Kidney (tissue), 14 donors: ENCODE data around the gene SLFN5. TPM values are rescaled to one million over a fixed set of nuclear protein-coding genes. Genes with fewer than 3 reads are reported as not detected.
A peak's percentile ranks its signal among the peaks of the same experiment; 100 is the strongest.

Experiments used
- DNase-seq, 5 donors: peaks; one replicate each; pipeline ENCODE4 v3.0.0-alpha.2; 2013 to 2020
- FAIRE-seq: peaks from 2 replicates; lab custom pipeline; 2012; peaks lifted over from hg19 to GRCh38; lab: Jason Lieb, UNC
- H3K27ac ChIP-seq, 2 donors: one replicate each; pipeline ENCODE4 v1.7.0; 2013; ENCODE audit warnings: low read depth in 2 of 2, low read length in 2 of 2, inconsistent platforms in 1 of 2
- H3K27me3 ChIP-seq: one replicate; pipeline ENCODE4 v1.7.1; 2013; ENCODE audit warnings: low read length, inconsistent platforms; ENCODE audit not compliant: control insufficient read depth, insufficient read depth
- H3K36me3 ChIP-seq, 3 donors: one replicate each; pipeline versions ENCODE4 v1.7.0 to v1.7.1; 2013; ENCODE audit warnings: low read length in 3 of 3, control low read depth in 1 of 3, inconsistent platforms in 1 of 3; ENCODE audit not compliant: insufficient read depth in 3 of 3, control insufficient read depth in 2 of 3
- H3K4me1 ChIP-seq, 3 donors: one replicate each; pipeline versions ENCODE4 v1.7.0 to v1.7.1; 2013; ENCODE audit warnings: low read length in 3 of 3, inconsistent platforms in 1 of 3, low read depth in 1 of 3; ENCODE audit not compliant: control insufficient read depth in 2 of 3, insufficient read depth in 2 of 3
- H3K4me3 ChIP-seq, 3 donors: one replicate each; pipeline versions ENCODE4 v1.7.0 to v1.8.1; 2013; ENCODE audit warnings: low read length in 3 of 3, control low read depth in 1 of 3, inconsistent platforms in 1 of 3
- H3K9ac ChIP-seq, 3 donors: one replicate each; pipeline versions ENCODE4 v1.7.0 to v1.7.1; 2013; ENCODE audit warnings: low read length in 3 of 3, control low read depth in 1 of 3, inconsistent platforms in 1 of 3
- H3K9me3 ChIP-seq, 3 donors: one replicate each; pipeline versions ENCODE4 v1.7.0 to v1.7.1; 2013; ENCODE audit warnings: low read length in 3 of 3, control low read depth in 1 of 3, inconsistent platforms in 1 of 3; ENCODE audit not compliant: control insufficient read depth in 2 of 3, insufficient read depth in 1 of 3
- intact Hi-C: fragments of 100-400 bp; cut with DNase I; formaldehyde crosslinking; loops from one replicate; pipeline ENCODE4 v1.11.1; 2022
- polyA plus RNA-seq: library from polyadenylated mRNA; stranded (reverse); fragments of 350-450 nt; fragmentation: Illumina TruSeq; extraction: RNeasy Lipid Tissue Mini Kit (QIAGEN cat#74804); gene quantifications from one replicate; pipeline ENCODE4 v1.2.3, GENCODE V29; 2014; ENCODE audit warnings: low read depth, low replicate concordance; ENCODE audit not compliant: insufficient read depth
- total RNA-seq: library from RNA; stranded (reverse); fragmentation: NEBNext Ultra II Directional; extraction: Animal tissue kit (Norgen Biotek cat#: 25700); gene quantifications from one replicate; pipeline ENCODE4 v1.2.1, GENCODE V29; 2021
- TF ChIP-seq, protein P1 (sequence below): IDR thresholded peaks from 3 replicates; pipeline ENCODE4 v1.5.1; 2012; ENCODE audit warnings: mild to moderate bottlenecking, moderate library complexity, borderline replicate concordance; ENCODE audit not compliant: insufficient read depth; ENCODE audit errors: extremely low read depth
- donor health status: control.
- donor health status: control.
- donor health status: control.
- donor health status: control.
- donor health status: control.
- donor health status: DM: yes; HTN: yes; CAD: no.
- donor health status: Normal renal cell carcinoma (clear cell type).

Gene SLFN5
- total and polyA plus RNA-seq, 2 donors from 2014 or later, result 2.0 to 64.8 TPM

DNA sequence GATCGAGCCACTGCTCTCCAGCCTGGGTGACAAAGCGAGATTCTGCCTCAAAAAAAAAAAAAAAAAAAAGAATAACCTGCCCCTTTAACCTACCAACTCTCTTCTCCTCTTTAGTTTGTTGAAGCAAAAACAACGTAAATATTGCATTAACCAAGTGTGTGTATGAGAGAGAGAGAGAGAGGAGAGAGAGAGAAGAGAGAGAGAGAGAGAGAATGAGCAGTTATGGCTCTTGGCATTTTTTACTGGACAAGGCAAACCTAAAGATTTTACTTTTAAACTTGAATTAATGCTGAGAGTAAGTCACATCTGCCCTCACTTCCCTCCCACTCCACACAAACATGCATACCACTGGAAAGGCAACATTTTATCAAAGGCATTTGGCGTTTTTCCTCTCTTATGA, 3.0 kb upstream of the SLFN5 start:
- Histone ChIP-seq H3K36me3 (no peaks in the 10 kb centered on the region), H3K9me3 (no peaks in the 10 kb centered on the region), H3K27me3 (no peaks in the 10 kb centered on the region), H3K9ac (no peak overlapping the region), H3K4me1 (peaks cover 0 to 4% (median 0%) of the 10 kb centered on the region in 3 donors), H3K27ac (no peak overlapping the region), H3K4me3 (no peak overlapping the region)
- DNase-seq, result peak in 1 of 5 donors; percentile 41
- no peak for FAIRE-seq
- TF ChIP-seq, protein P1, sequence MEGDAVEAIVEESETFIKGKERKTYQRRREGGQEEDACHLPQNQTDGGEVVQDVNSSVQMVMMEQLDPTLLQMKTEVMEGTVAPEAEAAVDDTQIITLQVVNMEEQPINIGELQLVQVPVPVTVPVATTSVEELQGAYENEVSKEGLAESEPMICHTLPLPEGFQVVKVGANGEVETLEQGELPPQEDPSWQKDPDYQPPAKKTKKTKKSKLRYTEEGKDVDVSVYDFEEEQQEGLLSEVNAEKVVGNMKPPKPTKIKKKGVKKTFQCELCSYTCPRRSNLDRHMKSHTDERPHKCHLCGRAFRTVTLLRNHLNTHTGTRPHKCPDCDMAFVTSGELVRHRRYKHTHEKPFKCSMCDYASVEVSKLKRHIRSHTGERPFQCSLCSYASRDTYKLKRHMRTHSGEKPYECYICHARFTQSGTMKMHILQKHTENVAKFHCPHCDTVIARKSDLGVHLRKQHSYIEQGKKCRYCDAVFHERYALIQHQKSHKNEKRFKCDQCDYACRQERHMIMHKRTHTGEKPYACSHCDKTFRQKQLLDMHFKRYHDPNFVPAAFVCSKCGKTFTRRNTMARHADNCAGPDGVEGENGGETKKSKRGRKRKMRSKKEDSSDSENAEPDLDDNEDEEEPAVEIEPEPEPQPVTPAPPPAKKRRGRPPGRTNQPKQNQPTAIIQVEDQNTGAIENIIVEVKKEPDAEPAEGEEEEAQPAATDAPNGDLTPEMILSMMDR, result no peak
- intact Hi-C loops, result no loop called here

DNA sequence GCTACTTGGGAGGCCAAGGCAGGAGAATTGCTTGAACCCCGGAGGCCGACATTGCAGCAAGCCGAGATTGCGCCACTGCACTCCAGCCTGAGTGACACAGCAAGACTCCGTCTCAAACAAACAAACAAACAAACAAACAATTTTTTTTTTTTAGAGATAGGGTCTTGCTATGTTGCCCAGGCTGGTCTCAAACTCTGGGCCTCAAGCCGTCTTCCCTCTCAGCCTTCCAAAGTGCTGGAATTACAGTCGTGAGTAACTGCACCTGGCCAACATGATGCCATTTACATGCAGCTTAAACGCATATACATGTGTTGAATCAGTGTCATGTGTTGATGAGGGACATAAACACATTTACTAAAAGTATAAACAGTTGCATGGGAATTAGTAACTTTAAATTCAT, 2.0 kb upstream of the SLFN5 start:
- Histone ChIP-seq H3K9me3 (no peaks in the 10 kb centered on the region), H3K4me3 (no peak overlapping the region), H3K9ac (no peak overlapping the region), H3K27me3 (no peaks in the 10 kb centered on the region), H3K4me1 (peaks cover 0 to 4% (median 0%) of the 10 kb centered on the region in 3 donors), H3K36me3 (no peaks in the 10 kb centered on the region), H3K27ac (no peak overlapping the region)
- DNase-seq (no peak), FAIRE-seq (no peak)
- TF ChIP-seq, protein P1, result no peak
- intact Hi-C loops, result no loop called here

DNA sequence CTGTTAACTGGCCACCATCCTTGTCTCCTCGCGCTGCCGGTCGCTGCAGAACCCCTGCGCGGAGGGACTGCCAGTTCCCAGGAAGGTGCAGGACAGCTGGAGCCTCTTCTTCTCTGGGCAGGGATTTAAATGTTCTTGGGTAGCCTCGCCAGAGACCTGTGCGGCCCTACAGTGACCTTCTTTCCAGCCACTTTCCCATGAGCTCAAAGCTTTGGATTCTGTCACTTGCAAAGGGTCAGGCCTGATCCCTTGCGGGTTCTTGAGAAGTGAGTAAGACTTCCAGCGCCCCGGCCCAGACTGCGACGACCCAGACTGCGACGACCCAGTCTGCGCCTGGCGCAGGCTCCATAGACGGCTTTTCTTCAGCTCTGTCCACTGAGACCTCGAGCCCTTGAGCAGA, 1.4 kb upstream of the SLFN5 start:
- TF ChIP-seq, protein P1, result no peak
- DNase-seq (peak in 1 of 5 donors; percentile 45), FAIRE-seq (no peak)
- Histone ChIP-seq H3K4me3 (peak overlapping the region in 2 of 3 donors; percentile 74 to 86), H3K9ac (peak overlapping the region in 1 of 3 donors; percentile 88), H3K4me1 (peaks cover 0 to 4% (median 0%) of the 10 kb centered on the region in 3 donors), H3K27ac (no peak overlapping the region), H3K27me3 (no peaks in the 10 kb centered on the region), H3K9me3 (no peaks in the 10 kb centered on the region), H3K36me3 (no peaks in the 10 kb centered on the region)
- intact Hi-C loops, result no loop called here
